Measurements from ENCODE around the gene DLGAP1.

DNA sequence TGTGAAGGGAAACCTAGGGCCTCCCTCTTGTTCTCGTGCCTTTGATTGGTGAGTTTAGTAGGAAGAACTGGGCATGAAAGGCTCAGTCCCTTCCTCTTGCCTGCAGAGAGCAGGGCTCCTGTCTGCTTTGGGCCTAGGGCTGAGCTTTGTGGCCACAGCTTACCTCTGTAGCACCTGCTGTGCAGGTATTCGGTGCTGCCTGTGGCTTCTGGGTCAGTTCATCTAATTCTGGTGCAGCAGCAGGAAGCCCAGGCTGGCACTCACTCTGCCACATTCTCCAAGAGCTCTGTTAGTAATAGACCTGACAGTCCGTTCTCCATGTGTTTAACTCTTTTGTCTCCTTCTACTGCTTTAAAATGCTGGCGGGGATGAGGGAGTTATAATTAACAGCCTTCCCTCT, 96.5 kb downstream of the DLGAP1 start:
- TF ChIP-seq RAD21 (CRISPR knock-in tag; IDR thresholded peaks at IDR 0.05) (no peak), HOXA7 (CRISPR knock-in tag; IDR thresholded peaks at IDR 0.05) (no peak), POLR2A (IDR thresholded peaks at IDR 0.05; ENCODE audit: insufficient read depth in 1 of 2, low read depth in 2 of 2, low read length in 2 of 2) (no peak), STAT5B (CRISPR knock-in tag; IDR thresholded peaks at IDR 0.05) (no peak), RBFOX2 (IDR thresholded peaks at IDR 0.05; ENCODE audit: low read depth, low read length) (no peak)
- TF ChIP-seq, protein P1, sequence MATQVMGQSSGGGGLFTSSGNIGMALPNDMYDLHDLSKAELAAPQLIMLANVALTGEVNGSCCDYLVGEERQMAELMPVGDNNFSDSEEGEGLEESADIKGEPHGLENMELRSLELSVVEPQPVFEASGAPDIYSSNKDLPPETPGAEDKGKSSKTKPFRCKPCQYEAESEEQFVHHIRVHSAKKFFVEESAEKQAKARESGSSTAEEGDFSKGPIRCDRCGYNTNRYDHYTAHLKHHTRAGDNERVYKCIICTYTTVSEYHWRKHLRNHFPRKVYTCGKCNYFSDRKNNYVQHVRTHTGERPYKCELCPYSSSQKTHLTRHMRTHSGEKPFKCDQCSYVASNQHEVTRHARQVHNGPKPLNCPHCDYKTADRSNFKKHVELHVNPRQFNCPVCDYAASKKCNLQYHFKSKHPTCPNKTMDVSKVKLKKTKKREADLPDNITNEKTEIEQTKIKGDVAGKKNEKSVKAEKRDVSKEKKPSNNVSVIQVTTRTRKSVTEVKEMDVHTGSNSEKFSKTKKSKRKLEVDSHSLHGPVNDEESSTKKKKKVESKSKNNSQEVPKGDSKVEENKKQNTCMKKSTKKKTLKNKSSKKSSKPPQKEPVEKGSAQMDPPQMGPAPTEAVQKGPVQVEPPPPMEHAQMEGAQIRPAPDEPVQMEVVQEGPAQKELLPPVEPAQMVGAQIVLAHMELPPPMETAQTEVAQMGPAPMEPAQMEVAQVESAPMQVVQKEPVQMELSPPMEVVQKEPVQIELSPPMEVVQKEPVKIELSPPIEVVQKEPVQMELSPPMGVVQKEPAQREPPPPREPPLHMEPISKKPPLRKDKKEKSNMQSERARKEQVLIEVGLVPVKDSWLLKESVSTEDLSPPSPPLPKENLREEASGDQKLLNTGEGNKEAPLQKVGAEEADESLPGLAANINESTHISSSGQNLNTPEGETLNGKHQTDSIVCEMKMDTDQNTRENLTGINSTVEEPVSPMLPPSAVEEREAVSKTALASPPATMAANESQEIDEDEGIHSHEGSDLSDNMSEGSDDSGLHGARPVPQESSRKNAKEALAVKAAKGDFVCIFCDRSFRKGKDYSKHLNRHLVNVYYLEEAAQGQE (IDR thresholded peaks at IDR 0.05; ENCODE audit: borderline replicate concordance in 1 of 2, low read depth in 1 of 2, low read length in 2 of 2), result no peak
- TF ChIP-seq, protein P2, sequence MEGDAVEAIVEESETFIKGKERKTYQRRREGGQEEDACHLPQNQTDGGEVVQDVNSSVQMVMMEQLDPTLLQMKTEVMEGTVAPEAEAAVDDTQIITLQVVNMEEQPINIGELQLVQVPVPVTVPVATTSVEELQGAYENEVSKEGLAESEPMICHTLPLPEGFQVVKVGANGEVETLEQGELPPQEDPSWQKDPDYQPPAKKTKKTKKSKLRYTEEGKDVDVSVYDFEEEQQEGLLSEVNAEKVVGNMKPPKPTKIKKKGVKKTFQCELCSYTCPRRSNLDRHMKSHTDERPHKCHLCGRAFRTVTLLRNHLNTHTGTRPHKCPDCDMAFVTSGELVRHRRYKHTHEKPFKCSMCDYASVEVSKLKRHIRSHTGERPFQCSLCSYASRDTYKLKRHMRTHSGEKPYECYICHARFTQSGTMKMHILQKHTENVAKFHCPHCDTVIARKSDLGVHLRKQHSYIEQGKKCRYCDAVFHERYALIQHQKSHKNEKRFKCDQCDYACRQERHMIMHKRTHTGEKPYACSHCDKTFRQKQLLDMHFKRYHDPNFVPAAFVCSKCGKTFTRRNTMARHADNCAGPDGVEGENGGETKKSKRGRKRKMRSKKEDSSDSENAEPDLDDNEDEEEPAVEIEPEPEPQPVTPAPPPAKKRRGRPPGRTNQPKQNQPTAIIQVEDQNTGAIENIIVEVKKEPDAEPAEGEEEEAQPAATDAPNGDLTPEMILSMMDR (CRISPR knock-in tag; IDR thresholded peaks at IDR 0.05), result no peak
- TF ChIP-seq, protein P3, sequence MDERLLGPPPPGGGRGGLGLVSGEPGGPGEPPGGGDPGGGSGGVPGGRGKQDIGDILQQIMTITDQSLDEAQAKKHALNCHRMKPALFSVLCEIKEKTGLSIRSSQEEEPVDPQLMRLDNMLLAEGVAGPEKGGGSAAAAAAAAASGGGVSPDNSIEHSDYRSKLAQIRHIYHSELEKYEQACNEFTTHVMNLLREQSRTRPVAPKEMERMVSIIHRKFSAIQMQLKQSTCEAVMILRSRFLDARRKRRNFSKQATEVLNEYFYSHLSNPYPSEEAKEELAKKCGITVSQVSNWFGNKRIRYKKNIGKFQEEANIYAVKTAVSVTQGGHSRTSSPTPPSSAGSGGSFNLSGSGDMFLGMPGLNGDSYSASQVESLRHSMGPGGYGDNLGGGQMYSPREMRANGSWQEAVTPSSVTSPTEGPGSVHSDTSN (CRISPR knock-in tag; IDR thresholded peaks at IDR 0.05), result no peak

Measured in HepG2 (cell line).